CD1c-positive myeloid dendritic cell (primary cell): ENCODE results near the gene CEP112.
"Not testable (repeated sequence)": the region's sequence is repeated elsewhere in the genome, so short reads cannot be mapped to it uniquely, and the experiment has no call there.

Source experiments
- DNase-seq: peaks from one replicate; pipeline ENCODE4 v3.0.0-alpha.2; 2016; ENCODE audit errors: extremely low spot score

The CEP112 gene

GRCh38 chr17:66155055-66155454, 36.9 kb downstream of the CEP112 start:
- DNase-seq, result not testable (repeated sequence)

- DNase-seq, result no peak
Observed at GRCh38 chr17:66152756-66153155, 39.2 kb downstream of the CEP112 start.

- DNase-seq, result no peak
Observed at GRCh38 chr17:66150708-66151107, 41.2 kb downstream of the CEP112 start.

GRCh38 chr17:66149562-66149961, 42.4 kb downstream of the CEP112 start:
- DNase-seq, result no peak

- no peak for DNase-seq
Observed at GRCh38 chr17:66146394-66146793, 45.5 kb downstream of the CEP112 start.

GRCh38 chr17:66143657-66144282, 48.2 kb downstream of the CEP112 start:
- no peak for DNase-seq

- DNase-seq, result no peak
Observed at GRCh38 chr17:66142428-66142827, 49.5 kb downstream of the CEP112 start.

- DNase-seq, result no peak
Observed at GRCh38 chr17:66138120-66138519, 53.8 kb downstream of the CEP112 start.

- DNase-seq, result no peak
Observed at GRCh38 chr17:66135896-66136295, 56.0 kb downstream of the CEP112 start.

GRCh38 chr17:66135219-66135618, 56.7 kb downstream of the CEP112 start:
- DNase-seq, result no peak

- DNase-seq, result no peak
Observed at GRCh38 chr17:66129759-66130158, 62.2 kb downstream of the CEP112 start.

GRCh38 chr17:66126231-66126630, 65.7 kb downstream of the CEP112 start:
- no peak for DNase-seq

GRCh38 chr17:66123163-66123562, 68.8 kb downstream of the CEP112 start:
- DNase-seq, result no peak

GRCh38 chr17:66115246-66115645, 76.7 kb downstream of the CEP112 start:
- no peak for DNase-seq

GRCh38 chr17:66114609-66115008, 77.3 kb downstream of the CEP112 start:
- DNase-seq, result no peak

GRCh38 chr17:66107731-66108130, 84.2 kb downstream of the CEP112 start:
- DNase-seq, result no peak

GRCh38 chr17:66098040-66098439, 93.9 kb downstream of the CEP112 start:
- no peak for DNase-seq

GRCh38 chr17:66094727-66095126, 97.2 kb downstream of the CEP112 start:
- no peak for DNase-seq

GRCh38 chr17:66091445-66092080, 100.4 kb downstream of the CEP112 start:
- DNase-seq, result no peak

- no peak for DNase-seq
Observed at GRCh38 chr17:66089764-66090163, 102.2 kb downstream of the CEP112 start.

GRCh38 chr17:66088173-66088572, 103.8 kb downstream of the CEP112 start:
- no peak for DNase-seq

GRCh38 chr17:66087073-66087472, 104.9 kb downstream of the CEP112 start:
- DNase-seq, result no peak

- DNase-seq, result no peak
Observed at GRCh38 chr17:66085221-66085620, 106.7 kb downstream of the CEP112 start.

GRCh38 chr17:66080670-66081069, 111.3 kb downstream of the CEP112 start:
- DNase-seq, result not testable (repeated sequence)
